Heart left ventricle (tissue), 16 donors: ENCODE measurements around the gene RNF13. TPM values are rescaled to one million over a fixed set of nuclear protein-coding genes. Genes with fewer than 3 reads are reported as not detected.

Experiments
- ATAC-seq, 4 donors: fragments of 200-7000 bp; cut with Tn5 transposase; one replicate each; pipeline ENCODE4 v1.9.1; 2020 to 2022; ENCODE audit warnings: moderate library complexity in 4 of 4, mild to moderate bottlenecking in 3 of 4, moderate number of reproducible peaks in 1 of 4
- DNase-seq, 5 donors: peaks; one replicate each; pipeline ENCODE4 v3.0.0-alpha.2; 2020
- H3K27ac ChIP-seq, 12 donors: fragments of 200-600 bp; sonication (generic) in 4 of 12; one replicate each; pipeline versions ENCODE4 v1.5.0 to v1.8.0; 2016 to 2022; ENCODE audit warnings: mild to moderate bottlenecking in 2 of 12
- H3K27me3 ChIP-seq, 9 donors: fragments of 200-600 bp; sonication (generic) in 2 of 9; one replicate each; pipeline versions ENCODE4 v1.5.1 to v1.8.0; 2016 to 2022; ENCODE audit warnings: mild to moderate bottlenecking in 3 of 9
- H3K36me3 ChIP-seq, 9 donors: fragments of 200-600 bp; sonication (generic) in 2 of 9; one replicate each; pipeline versions ENCODE4 v1.5.0 to v1.8.0; 2018 to 2022; ENCODE audit warnings: mild to moderate bottlenecking in 2 of 9
- H3K4me1 ChIP-seq, 12 donors: fragments of 200-600 bp; sonication (generic) in 4 of 12; one replicate each; pipeline versions ENCODE4 v1.5.0 to v1.8.0; 2016 to 2022; ENCODE audit warnings: mild to moderate bottlenecking in 3 of 12
- H3K4me3 ChIP-seq, 12 donors: fragments of 200-600 bp; sonication (generic) in 4 of 12; one replicate each; pipeline versions ENCODE4 v1.5.0 to v1.8.0; 2017 to 2022; ENCODE audit warnings: mild to moderate bottlenecking in 9 of 12, moderate library complexity in 4 of 12
- H3K9me3 ChIP-seq, 12 donors: fragments of 200-600 bp; sonication (generic) in 4 of 12; one replicate each; pipeline versions ENCODE4 v1.5.0 to v1.8.0; 2016 to 2022; ENCODE audit warnings: mild to moderate bottlenecking in 1 of 12
- POLR2A ChIP-seq, 2 donors: fragments of 450-650 bp; IDR thresholded peaks; one replicate each; pipeline ENCODE4 v1.6.1; 2017; ENCODE audit warnings: antibody characterized with exemption in 2 of 2, mild to moderate bottlenecking in 2 of 2, moderate library complexity in 2 of 2
- WGBS, 4 donors: extraction: QIAGEN DNeasy Blood & Tissue Kit in 2 of 4; methylation state at CpG; one replicate each; pipeline versions ENCODE4 v1.1.5 to v1.1.7; 2013 to 2018; 5-methylcytosine and 5-hydroxymethylcytosine counted together
- intact Hi-C, 10 donors: fragments of 100-400 bp; cut with DNase I; formaldehyde crosslinking; loops; one replicate each; pipeline versions ENCODE4 v1.11.1 to v1.14.2; 2022
- long read RNA-seq, 3 donors: library from polyadenylated mRNA; unstranded; transcript quantifications; one replicate each; pipeline ENCODE4 v2.0.0, GENCODE V29; 2020 to 2021
- polyA plus RNA-seq, 2 donors: library from polyadenylated mRNA; stranded (reverse); fragments of 200-250 nt; gene quantifications; one replicate each; pipeline ENCODE4 v1.2.3, GENCODE V29; 2013
- total RNA-seq, 9 donors: library from RNA; depleted of rRNA in 2 of 9; stranded (reverse); fragments of >200 nt in 2 of 9; fragmentation: NEBNext Ultra II Directional in 3 of 9; extraction: Animal tissue kit (Norgen Biotek cat#: 25700) in 3 of 9; gene quantifications; one replicate each; pipeline versions ENCODE4 v1.1.0 to v1.2.4, GENCODE V29; 2016 to 2023
- TF ChIP-seq, protein P1 (sequence below), 12 donors: fragments of 200-600 bp; sonication (generic) in 4 of 12; IDR thresholded peaks; one replicate each; pipeline versions ENCODE4 v1.5.0 to v1.8.0; 2018 to 2022; ENCODE audit warnings: antibody characterized with exemption in 12 of 12, mild to moderate bottlenecking in 5 of 12
- donor health status: ischemic (EF 13 %, LVEDD 7.1; RV severe dilation, severe dysfunction).
- donor health status: healthy with polysubstance abuse.
- donor health status: DM: no; HTN: yes; CAD: no.
- donor health status: DM: no; HTN: no; CAD: no.
- donor health status: ischemic (EF 25% LVEDD 6.9; RV normal size, moderate dysfunction).
- donor health status: ischemic (EF 25% LVEDD 5.7; RV mildly dilated, moderate dysfunction).
- donor health status: healthy.
- donor health status: DM: yes; HTN: yes; CAD: no.
- donor health status: ischemic (EF 35%, LVEDD 5.7; RV mildly dilated, moderate dysfunction).
- donor health status: nonischemic (EF 11% LVEDD 7.7; RV severe dilation, severe dysfunction).
- donor health status: DM: yes; HTN: yes; CAD: no.
- donor health status: PGD.
- donor health status: ischemic (EF 29% LVEDD 5.4; RV normal size, mild dysfunction).
- donor health status: nonischemic (EF 23%, LVEDD 6.1; RV moderate dilation, normal function).

Gene RNF13
- total RNA-seq (10 to 100 TPM; 44.7 to 77.6 (median 58.1) TPM), polyA plus RNA-seq (10 to 100 TPM; 21.4 to 51.7 TPM)
- long read RNA-seq, donor 1, transcript RNF13-203 (10 exons, 2,843 nt) = major isoform, 48 of 59 reads
- long read RNA-seq, donor 1, partial matches to known transcripts = 1 of 59 reads
- long read RNA-seq, donor 1, other reads (novel, unspliced or antisense) = 7 of 59 reads
- long read RNA-seq, donor 2, transcript RNF13-212 (10 exons, 1,027 nt) = minor isoform, 34 of 445 reads
- long read RNA-seq, donor 2, transcript RNF13-203 (10 exons, 2,843 nt) = major isoform, 343 of 445 reads
- long read RNA-seq, donor 2, transcript RNF13-208 (9 exons, 767 nt) = minor isoform, 6 of 445 reads
- long read RNA-seq, donor 2, partial matches to known transcripts = 12 of 445 reads
- long read RNA-seq, donor 2, other reads (novel, unspliced or antisense) = 44 of 445 reads
- long read RNA-seq, donor 3, transcript RNF13-212 (10 exons, 1,027 nt) = minor isoform, 5 of 68 reads
- long read RNA-seq, donor 3, transcript RNF13-203 (10 exons, 2,843 nt) = major isoform, 42 of 68 reads
- long read RNA-seq, donor 3, partial matches to known transcripts = 1 of 68 reads
- long read RNA-seq, donor 3, other reads (novel, unspliced or antisense) = 17 of 68 reads

- no peaks in the 10 kb centered on the region for H3K36me3 ChIP-seq
- H3K27ac ChIP-seq = peak within 1 kb of the TSS; percentile 89 to 99 (median 98)
- no peaks in the 10 kb centered on the region for H3K27me3 ChIP-seq
- H3K9me3 ChIP-seq = no peaks in the 10 kb centered on the region
- intact Hi-C loops = loop anchor here in 1 of 10 donors (5.0 kb wide), 1 partner anchor 60 kb away; the partner anchor contains the start of gene COMMD2
- peak within 1 kb of the TSS; percentile 48 to 91 (median 78) for H3K4me3 ChIP-seq
- peaks cover 0 to 57% (median 41%) of the 10 kb centered on the region in 12 donors for H3K4me1 ChIP-seq
- ATAC-seq (peak; percentile 95 to 98 (median 97)), DNase-seq (peak; percentile 97 to 98 (median 98))
- TF ChIP-seq POLR2A (IDR thresholded peaks at IDR 0.05) = peak in 1 of 2 donors; percentile 74
- TF ChIP-seq, protein P1, sequence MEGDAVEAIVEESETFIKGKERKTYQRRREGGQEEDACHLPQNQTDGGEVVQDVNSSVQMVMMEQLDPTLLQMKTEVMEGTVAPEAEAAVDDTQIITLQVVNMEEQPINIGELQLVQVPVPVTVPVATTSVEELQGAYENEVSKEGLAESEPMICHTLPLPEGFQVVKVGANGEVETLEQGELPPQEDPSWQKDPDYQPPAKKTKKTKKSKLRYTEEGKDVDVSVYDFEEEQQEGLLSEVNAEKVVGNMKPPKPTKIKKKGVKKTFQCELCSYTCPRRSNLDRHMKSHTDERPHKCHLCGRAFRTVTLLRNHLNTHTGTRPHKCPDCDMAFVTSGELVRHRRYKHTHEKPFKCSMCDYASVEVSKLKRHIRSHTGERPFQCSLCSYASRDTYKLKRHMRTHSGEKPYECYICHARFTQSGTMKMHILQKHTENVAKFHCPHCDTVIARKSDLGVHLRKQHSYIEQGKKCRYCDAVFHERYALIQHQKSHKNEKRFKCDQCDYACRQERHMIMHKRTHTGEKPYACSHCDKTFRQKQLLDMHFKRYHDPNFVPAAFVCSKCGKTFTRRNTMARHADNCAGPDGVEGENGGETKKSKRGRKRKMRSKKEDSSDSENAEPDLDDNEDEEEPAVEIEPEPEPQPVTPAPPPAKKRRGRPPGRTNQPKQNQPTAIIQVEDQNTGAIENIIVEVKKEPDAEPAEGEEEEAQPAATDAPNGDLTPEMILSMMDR (IDR thresholded peaks at IDR 0.05) = no peak
- 0 to 1% (median 0%) methylated on average over 52 to 56 of the region's 56 CpGs for WGBS, 4 donors
Observed at GRCh38 chr3:149812606-149813366, at the start of gene RNF13. TSS of gene RNF13 (plus strand) at chr3:149813215. CDS start at chr3:149846027, 32,812 bp downstream.

DNA sequence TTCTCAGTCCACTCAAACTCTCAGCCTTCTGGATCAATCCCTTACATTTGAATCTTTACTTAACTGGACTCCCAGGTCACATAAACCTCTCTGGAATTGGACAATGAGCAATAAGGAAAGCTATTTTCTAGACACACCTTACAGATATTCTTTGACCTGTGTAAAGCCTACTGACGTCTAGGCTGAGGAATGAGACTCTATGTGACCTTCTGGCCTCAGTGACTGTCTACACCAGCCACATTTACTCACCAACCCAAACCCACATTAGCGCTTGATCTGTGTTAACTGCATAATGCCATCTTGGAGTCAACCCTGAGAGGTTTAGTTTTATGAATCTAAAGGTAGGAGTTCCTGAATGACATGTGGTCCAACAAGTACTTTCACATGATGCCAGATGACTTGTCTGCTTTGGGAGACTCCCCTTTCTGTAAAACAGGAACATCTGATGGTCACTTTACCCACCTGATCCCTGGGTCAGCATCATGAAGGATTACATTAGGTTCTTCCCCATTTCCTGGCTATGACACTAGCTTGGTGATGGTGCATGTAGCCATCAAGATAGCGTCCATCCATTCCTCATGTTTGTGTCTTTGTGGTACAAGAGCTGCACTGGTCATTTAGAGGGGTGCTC is 49.3 kb upstream of the RNF13 start:
- H3K36me3 ChIP-seq = no peaks in the 10 kb centered on the region
- DNase-seq (no peak), ATAC-seq (no peak)
- no peaks in the 10 kb centered on the region for H3K9me3 ChIP-seq
- H3K4me3 ChIP-seq = no peak overlapping the region
- no peak overlapping the region for H3K27ac ChIP-seq
- no peaks in the 10 kb centered on the region for H3K4me1 ChIP-seq
- TF ChIP-seq, protein P1 (IDR thresholded peaks at IDR 0.05) = no peak
- no peak for TF ChIP-seq POLR2A (IDR thresholded peaks at IDR 0.05)
- H3K27me3 ChIP-seq = peaks cover 0 to 33% (median 0%) of the 10 kb centered on the region in 9 donors
- 74 to 81% (median 76%) methylated on average over 3 of the region's 3 CpGs for WGBS, 4 donors
- intact Hi-C loops = no loop called here

DNA sequence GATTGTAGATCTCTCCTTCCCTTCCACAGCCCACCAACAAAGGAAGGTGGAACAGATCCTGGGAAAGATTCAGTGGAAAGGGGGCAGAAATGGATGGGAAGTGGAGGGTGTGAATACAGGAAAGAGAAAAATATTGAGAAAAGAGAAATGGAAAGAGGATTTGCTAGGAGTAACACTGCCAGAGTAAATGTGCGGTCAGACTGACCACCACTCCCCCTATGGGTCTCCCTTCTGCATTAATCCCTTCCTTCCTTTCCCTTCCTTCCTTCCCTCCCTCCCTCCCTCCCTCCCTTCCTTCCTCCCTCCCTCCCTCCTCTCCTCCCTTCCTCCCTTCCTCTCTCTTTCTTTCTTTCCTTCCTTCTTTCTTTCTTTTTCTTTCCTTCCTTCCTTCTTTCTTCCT is 48.7 kb upstream of the RNF13 start:
- no peaks in the 10 kb centered on the region for H3K4me1 ChIP-seq
- intact Hi-C loops = no loop called here
- peaks cover 0 to 33% (median 0%) of the 10 kb centered on the region in 9 donors for H3K27me3 ChIP-seq
- WGBS, 4 donors = 45 to 71% (median 48%) methylated on average over 1 of the region's 1 CpG
- no peaks in the 10 kb centered on the region for H3K9me3 ChIP-seq
- no peak overlapping the region for H3K27ac ChIP-seq
- TF ChIP-seq, protein P1 (IDR thresholded peaks at IDR 0.05) = no peak
- no peak for TF ChIP-seq POLR2A (IDR thresholded peaks at IDR 0.05)
- H3K36me3 ChIP-seq = no peaks in the 10 kb centered on the region
- H3K4me3 ChIP-seq = no peak overlapping the region
- ATAC-seq = no peak
- DNase-seq = no peak
